HG03064 (cell line): ENCODE measurements around the gene PPFIBP1.
"Not testable (repeated sequence)": the region's sequence is repeated elsewhere in the genome, so short reads cannot be mapped to it uniquely, and the experiment has no call there.

Experiments used
- ATAC-seq: cut with Tn5 transposase; IDR thresholded peaks from one replicate; pipeline ENCODE4 v1.9.1; 2021; ENCODE audit warnings: low read depth; ENCODE audit not compliant: unreplicated experiment

The PPFIBP1 gene

GRCh38 chr12:27644158-27644845 lies 120.3 kb downstream of the PPFIBP1 start:
- ATAC-seq: no peak

- ATAC-seq: no peak
Measured at GRCh38 chr12:27645671-27646070, 121.7 kb downstream of the PPFIBP1 start.

GRCh38 chr12:27646149-27646548 lies 122.1 kb downstream of the PPFIBP1 start:
- no peak for ATAC-seq

- ATAC-seq: no peak
Measured at GRCh38 chr12:27650011-27650410, 126.0 kb downstream of the PPFIBP1 start.

- ATAC-seq: no peak
Measured at GRCh38 chr12:27651201-27651600, 127.2 kb downstream of the PPFIBP1 start.

- ATAC-seq: no peak
Measured at GRCh38 chr12:27652174-27652763, 128.3 kb downstream of the PPFIBP1 start.

- ATAC-seq: no peak
Measured at GRCh38 chr12:27653661-27654060, 129.7 kb downstream of the PPFIBP1 start.

- not testable (repeated sequence) for ATAC-seq
Measured at GRCh38 chr12:27655476-27655875, 131.5 kb downstream of the PPFIBP1 start.

GRCh38 chr12:27657296-27657695 lies 133.3 kb downstream of the PPFIBP1 start:
- no peak for ATAC-seq

GRCh38 chr12:27665704-27666103 lies 141.7 kb downstream of the PPFIBP1 start:
- no peak for ATAC-seq

GRCh38 chr12:27666510-27666909 lies 142.5 kb downstream of the PPFIBP1 start:
- no peak for ATAC-seq

GRCh38 chr12:27667540-27667939 lies 143.5 kb downstream of the PPFIBP1 start:
- no peak for ATAC-seq

GRCh38 chr12:27672051-27672450 lies 148.0 kb downstream of the PPFIBP1 start:
- no peak for ATAC-seq

GRCh38 chr12:27672643-27673042 lies 148.6 kb downstream of the PPFIBP1 start:
- ATAC-seq: no peak

GRCh38 chr12:27673101-27673718 lies 149.2 kb downstream of the PPFIBP1 start:
- no peak for ATAC-seq

GRCh38 chr12:27674989-27675388 lies 151.0 kb downstream of the PPFIBP1 start:
- no peak for ATAC-seq

- no peak for ATAC-seq
Measured at GRCh38 chr12:27680619-27681018, 156.6 kb downstream of the PPFIBP1 start.

- ATAC-seq: no peak
Measured at GRCh38 chr12:27682534-27682933, 158.5 kb downstream of the PPFIBP1 start.

GRCh38 chr12:27685274-27685673 lies 161.3 kb downstream of the PPFIBP1 start:
- no peak for ATAC-seq

GRCh38 chr12:27686147-27686546 lies 162.1 kb downstream of the PPFIBP1 start:
- no peak for ATAC-seq

- no peak for ATAC-seq
Measured at GRCh38 chr12:27688671-27689070, 164.7 kb downstream of the PPFIBP1 start.
